HG02938 (cell line): ENCODE measurements around the gene CLIC1.

Source experiments
- ATAC-seq: cut with Tn5 transposase; IDR thresholded peaks from one replicate; pipeline ENCODE4 v1.9.1; 2021; ENCODE audit warnings: mild to moderate bottlenecking, moderate library complexity; ENCODE audit not compliant: unreplicated experiment

The CLIC1 gene

GRCh38 chr6:31769684-31770371, 33.5 kb upstream of the CLIC1 start:
- ATAC-seq: no peak

- ATAC-seq: no peak
Measured at GRCh38 chr6:31768363-31769257, 32.3 kb upstream of the CLIC1 start.

GRCh38 chr6:31767096-31767645, 30.8 kb upstream of the CLIC1 start:
- ATAC-seq: no peak

- ATAC-seq: no peak
Measured at GRCh38 chr6:31765910-31766794, 29.8 kb upstream of the CLIC1 start.

GRCh38 chr6:31765559-31765909, 29.2 kb upstream of the CLIC1 start:
- no peak for ATAC-seq

- no peak for ATAC-seq
Measured at GRCh38 chr6:31764198-31764597, 27.9 kb upstream of the CLIC1 start.

- no peak for ATAC-seq
Measured at GRCh38 chr6:31763619-31763940, 27.2 kb upstream of the CLIC1 start.

- ATAC-seq: no peak
Measured at GRCh38 chr6:31762878-31763618, 26.7 kb upstream of the CLIC1 start.

- ATAC-seq: no peak
Measured at GRCh38 chr6:31762356-31762755, 26.0 kb upstream of the CLIC1 start, which contains the start of gene SAPCD1. Gene SAPCD1, plus strand, starts transcription at chr6:31762656. Its CDS starts 399 bp downstream, at chr6:31763055.

GRCh38 chr6:31761343-31761742, 25.0 kb upstream of the CLIC1 start:
- no peak for ATAC-seq

- no peak for ATAC-seq
Measured at GRCh38 chr6:31760790-31761189, 24.5 kb upstream of the CLIC1 start.

- ATAC-seq: no peak
Measured at GRCh38 chr6:31758281-31758680, 22.0 kb upstream of the CLIC1 start.

GRCh38 chr6:31752739-31753319, 16.5 kb upstream of the CLIC1 start:
- no peak for ATAC-seq

GRCh38 chr6:31750411-31751022, 14.2 kb upstream of the CLIC1 start:
- ATAC-seq: no peak

- ATAC-seq: no peak
Measured at GRCh38 chr6:31749301-31750036, 13.1 kb upstream of the CLIC1 start.

- no peak for ATAC-seq
Measured at GRCh38 chr6:31744422-31744821, 8.1 kb upstream of the CLIC1 start.

GRCh38 chr6:31742894-31743293, 6.6 kb upstream of the CLIC1 start:
- no peak for ATAC-seq

GRCh38 chr6:31741815-31742214, 5.5 kb upstream of the CLIC1 start:
- no peak for ATAC-seq
